Neural progenitor cell (in vitro differentiated cells): ENCODE results near the gene MMADHC. TPM values are rescaled to one million over a fixed set of nuclear protein-coding genes. Genes with fewer than 3 reads are reported as not detected.

ENCODE experiments used
- DNase-seq: peaks from one replicate; pipeline ENCODE4 v3.0.0-alpha.2; 2016; ENCODE audit warnings: low spot score
- H2AFZ ChIP-seq: fragments of 200-600 bp; sonication (generic); replicated peaks from 2 replicates; pipeline ENCODE4 v1.6.1; 2016; ENCODE audit warnings: antibody characterized with exemption
- H3F3A ChIP-seq: fragments of 200-600 bp; sonication (generic); 2 replicates; pipeline ENCODE4 v1.6.1; 2016; ENCODE audit warnings: antibody characterized with exemption, low read depth
- H3K27ac ChIP-seq: fragments of 200-600 bp; sonication (generic); 2 replicates; pipeline ENCODE4 v1.5.1; 2016; ENCODE audit warnings: mild to moderate bottlenecking
- H3K27me3 ChIP-seq: fragments of 200-600 bp; sonication (generic); 2 replicates; pipeline ENCODE4 v1.6.1; 2016; ENCODE audit warnings: mild to moderate bottlenecking, moderate library complexity
- H3K36me3 ChIP-seq: fragments of 200-600 bp; sonication (generic); 2 replicates; pipeline ENCODE4 v1.5.1; 2016
- H3K4me1 ChIP-seq: fragments of 200-600 bp; sonication (generic); 2 replicates; pipeline ENCODE4 v1.6.1; 2016; ENCODE audit warnings: mixed run types
- H3K4me2 ChIP-seq: fragments of 200-600 bp; sonication (generic); 2 replicates; pipeline ENCODE4 v1.6.1; 2016
- H3K4me3 ChIP-seq: fragments of 200-600 bp; sonication (generic); 2 replicates; pipeline ENCODE4 v1.5.1; 2016
- H3K79me2 ChIP-seq: fragments of 200-600 bp; sonication (generic); 2 replicates; pipeline ENCODE4 v1.6.1; 2016; ENCODE audit warnings: low read depth
- H3K9ac ChIP-seq: fragments of 200-600 bp; sonication (generic); 2 replicates; pipeline ENCODE4 v1.6.1; 2016
- H3K9me3 ChIP-seq: fragments of 200-600 bp; sonication (generic); 2 replicates; pipeline ENCODE4 v1.5.1; 2016; ENCODE audit warnings: low read depth
- H4K20me1 ChIP-seq: fragments of 200-600 bp; sonication (generic); 2 replicates; pipeline ENCODE4 v1.6.1; 2016; ENCODE audit warnings: low read depth
- H3K27ac Mint-ChIP-seq: 3 replicates; pipeline ENCODE4 v1.8.0; 2021; ENCODE audit warnings: mixed read lengths
- H3K27me3 Mint-ChIP-seq: 2 replicates; pipeline ENCODE4 v1.8.0; 2022; ENCODE audit warnings: low read depth, mild to moderate bottlenecking, inconsistent platforms, moderate library complexity, mixed read lengths; ENCODE audit not compliant: insufficient read depth
- H3K36me3 Mint-ChIP-seq: 3 replicates; pipeline ENCODE4 v1.8.0; 2021; ENCODE audit warnings: mixed read lengths
- H3K4me1 Mint-ChIP-seq: 3 replicates; pipeline ENCODE4 v1.8.0; 2021; ENCODE audit warnings: mixed read lengths
- H3K4me3 Mint-ChIP-seq: 3 replicates; pipeline ENCODE4 v1.8.0; 2021; ENCODE audit warnings: mild to moderate bottlenecking, moderate library complexity, mixed read lengths
- H3K9me3 Mint-ChIP-seq: 3 replicates; pipeline ENCODE4 v1.8.0; 2020; ENCODE audit warnings: mixed read lengths
- CTCF ChIP-seq: fragments of 200-600 bp; sonication (generic); IDR thresholded peaks from 2 replicates; pipeline ENCODE4 v1.5.1; 2017; ENCODE audit warnings: antibody characterized with exemption, mild to moderate bottlenecking
- EZH2 ChIP-seq: fragments of 200-600 bp; sonication (generic); IDR thresholded peaks from 2 replicates; pipeline ENCODE4 v1.6.1; 2017; ENCODE audit warnings: antibody characterized with exemption, mild to moderate bottlenecking, moderate library complexity
- EZH2phosphoT487 ChIP-seq: fragments of 200-600 bp; sonication (generic); IDR thresholded peaks from 2 replicates; pipeline ENCODE4 v1.6.1; 2017; ENCODE audit warnings: antibody characterized with exemption
- total RNA-seq: library from RNA; depleted of rRNA; stranded (reverse); fragments of >200 nt; gene quantifications from 2 replicates; pipeline ENCODE4 v1.2.3, GENCODE V29; 2015; ENCODE audit warnings: low replicate concordance

Gene MMADHC
- total RNA-seq, 1 donor from 2014 or later = 178 TPM

- no peaks in the 10 kb centered on the region for H3F3A ChIP-seq
- H3K4me3 Mint-ChIP-seq = no peak overlapping the region
- H3K4me3 ChIP-seq = no peak overlapping the region
- no peaks in the 10 kb centered on the region for H3K4me1 ChIP-seq
- H3K36me3 ChIP-seq = no peaks in the 10 kb centered on the region
- H2AFZ ChIP-seq = no peak overlapping the region
- no peak for DNase-seq
- no peaks in the 10 kb centered on the region for H3K36me3 Mint-ChIP-seq
- H3K9me3 Mint-ChIP-seq = peaks cover 8% of the 10 kb centered on the region
- no peak overlapping the region for H3K27ac Mint-ChIP-seq
- no peaks in the 10 kb centered on the region for H3K9me3 ChIP-seq
- no peak overlapping the region for H3K27ac ChIP-seq
- no peak overlapping the region for H3K4me2 ChIP-seq
- H3K9ac ChIP-seq = no peak overlapping the region
- H3K4me1 Mint-ChIP-seq = no peaks in the 10 kb centered on the region
- H4K20me1 ChIP-seq = no peaks in the 10 kb centered on the region
- TF ChIP-seq CTCF (no peak), EZH2phosphoT487 (no peak), EZH2 (no peak)
- H3K27me3 ChIP-seq = no peaks in the 10 kb centered on the region
- no peaks in the 10 kb centered on the region for H3K79me2 ChIP-seq
- peaks cover 2% of the 10 kb centered on the region for H3K27me3 Mint-ChIP-seq
Observed at GRCh38 chr2:149552830-149553229, 34.7 kb downstream of the MMADHC start.

- Histone ChIP-seq H3K9ac (no peak overlapping the region), H3K79me2 (no peaks in the 10 kb centered on the region), H3F3A (no peaks in the 10 kb centered on the region), H3K36me3 (no peaks in the 10 kb centered on the region), H3K4me2 (no peak overlapping the region), H3K27ac (no peak overlapping the region), H2AFZ (no peak overlapping the region), H3K9me3 (no peaks in the 10 kb centered on the region), H3K4me3 (no peak overlapping the region), H4K20me1 (no peaks in the 10 kb centered on the region), H3K27me3 (no peaks in the 10 kb centered on the region), H3K4me1 (no peaks in the 10 kb centered on the region)
- Mint-ChIP-seq H3K27me3 (peaks cover 2% of the 10 kb centered on the region), H3K4me3 (no peak overlapping the region), H3K27ac (no peak overlapping the region), H3K4me1 (no peaks in the 10 kb centered on the region), H3K9me3 (peaks cover 8% of the 10 kb centered on the region), H3K36me3 (no peaks in the 10 kb centered on the region)
- TF ChIP-seq EZH2 = no peak
- no peak for TF ChIP-seq EZH2phosphoT487
- no peak for TF ChIP-seq CTCF
- DNase-seq = no peak
Observed at GRCh38 chr2:149552226-149552625, 35.3 kb downstream of the MMADHC start.

- Histone ChIP-seq H3K9me3 (no peaks in the 10 kb centered on the region), H3K27me3 (no peaks in the 10 kb centered on the region), H3K4me2 (no peak overlapping the region), H3K79me2 (no peaks in the 10 kb centered on the region), H3K27ac (no peak overlapping the region), H3K4me1 (no peaks in the 10 kb centered on the region), H3K9ac (no peak overlapping the region), H3F3A (no peaks in the 10 kb centered on the region), H3K4me3 (no peak overlapping the region), H4K20me1 (no peaks in the 10 kb centered on the region), H2AFZ (no peak overlapping the region), H3K36me3 (no peaks in the 10 kb centered on the region)
- H3K27ac Mint-ChIP-seq = no peak overlapping the region
- no peak overlapping the region for H3K4me3 Mint-ChIP-seq
- H3K36me3 Mint-ChIP-seq = no peaks in the 10 kb centered on the region
- DNase-seq = no peak
- no peaks in the 10 kb centered on the region for H3K27me3 Mint-ChIP-seq
- H3K9me3 Mint-ChIP-seq = peaks cover 2% of the 10 kb centered on the region
- no peaks in the 10 kb centered on the region for H3K4me1 Mint-ChIP-seq
- TF ChIP-seq CTCF (no peak), EZH2 (no peak), EZH2phosphoT487 (no peak)
Observed at GRCh38 chr2:149544692-149545091, 42.9 kb downstream of the MMADHC start.

- no peaks in the 10 kb centered on the region for H3K27me3 ChIP-seq
- H3K79me2 ChIP-seq = no peaks in the 10 kb centered on the region
- Mint-ChIP-seq H3K27ac (no peak overlapping the region), H3K36me3 (no peaks in the 10 kb centered on the region), H3K4me3 (no peak overlapping the region), H3K9me3 (no peaks in the 10 kb centered on the region), H3K27me3 (no peaks in the 10 kb centered on the region), H3K4me1 (no peaks in the 10 kb centered on the region)
- H3K4me3 ChIP-seq = no peak overlapping the region
- no peaks in the 10 kb centered on the region for H3K4me1 ChIP-seq
- no peak overlapping the region for H2AFZ ChIP-seq
- no peaks in the 10 kb centered on the region for H4K20me1 ChIP-seq
- no peaks in the 10 kb centered on the region for H3F3A ChIP-seq
- no peaks in the 10 kb centered on the region for H3K9me3 ChIP-seq
- no peak overlapping the region for H3K9ac ChIP-seq
- no peak overlapping the region for H3K4me2 ChIP-seq
- TF ChIP-seq CTCF = no peak
- TF ChIP-seq EZH2 = no peak
- no peak for TF ChIP-seq EZH2phosphoT487
- DNase-seq = no peak
- H3K36me3 ChIP-seq = no peaks in the 10 kb centered on the region
- H3K27ac ChIP-seq = no peak overlapping the region
Observed at GRCh38 chr2:149543845-149544244, 43.7 kb downstream of the MMADHC start.
